ENCODE data around the gene LARGE1. TPM values are rescaled to one million over a fixed set of nuclear protein-coding genes. Genes with fewer than 3 reads are reported as not detected.
"Not testable (repeated sequence)": the region's sequence is repeated elsewhere in the genome, so short reads cannot be mapped to it uniquely, and the experiment has no call there.

Gene LARGE1
- total and polyA plus RNA-seq, 2 of the 13 experiments (the other 11 are each of a cell fraction or from before 2014, with no cell fraction given): 8.4 to 11.0 TPM

DNA sequence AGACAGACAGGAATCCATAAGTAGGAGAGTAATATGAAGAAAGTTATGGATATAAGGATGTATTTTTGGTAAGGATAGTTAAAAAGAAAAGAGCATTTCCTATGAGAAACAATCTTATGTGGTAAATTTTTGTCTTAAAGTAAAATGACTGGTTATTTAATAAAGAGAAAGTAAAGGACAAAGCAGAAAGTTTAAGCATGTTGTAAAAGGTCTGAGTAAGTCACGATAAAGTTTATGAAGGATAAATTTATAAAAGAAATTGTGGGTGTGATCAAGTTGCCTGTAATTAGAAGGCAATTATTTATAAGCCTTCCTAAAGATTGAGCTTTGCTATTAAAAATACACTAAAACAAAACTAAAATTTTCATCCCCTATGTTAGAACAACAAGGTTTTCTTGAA, 547.4 kb downstream of the LARGE1 start:
- Histone ChIP-seq H3K36me3 (replicated peaks in 1 of 2; ENCODE audit: control insufficient read depth in 1 of 2, insufficient read depth in 2 of 2, low read length in 2 of 2) (peaks cover 0 to 1% of the 10 kb centered on the region in 2 experiments; a peak in 1 of 5 replicates), H3K27ac (ENCODE audit: extremely low read length, insufficient read depth, low read length) (no peak overlapping the region), H3K9me3 (ENCODE audit: low read length) (peaks cover 6% of the 10 kb centered on the region), H3K9ac (ENCODE audit: insufficient read depth, low read depth, low read length) (no peak overlapping the region), H3K4me3 (replicated peaks in 1 of 3; ENCODE audit: insufficient read depth in 1 of 3, low read depth in 2 of 3, low read length in 3 of 3) (no peak overlapping the region), H3K4me2 (ENCODE audit: low read depth, low read length) (no peak overlapping the region), H3K79me2 (ENCODE audit: insufficient read depth, low read length) (no peaks in the 10 kb centered on the region), H3K27me3 (ENCODE audit: control insufficient read depth in 1 of 2, insufficient read depth in 2 of 2, low read length in 2 of 2) (no peaks in the 10 kb centered on the region), H3K4me1 (ENCODE audit: insufficient read depth, low read length) (peaks cover 9% of the 10 kb centered on the region), H2AFZ (ENCODE audit: low read length) (no peak overlapping the region), H4K20me1 (ENCODE audit: insufficient read depth, low read length) (no peaks in the 10 kb centered on the region)
- DNase-seq (ENCODE audit: low spot score) (no peak), ATAC-seq (no peak), FAIRE-seq (no peak)
- intact Hi-C loops (cut with micrococcal nuclease; ENCODE audit: unreplicated experiment): no loop called here
- in situ Hi-C loops (cut with HindIII; ENCODE audit: extremely low pct_ligation_motif_present, low pct_unique_long_range_greater_than_20kb): no loop called here
- POLR2A ChIA-PET: no interaction called here
- WGBS (ENCODE audit: low lambda C conversion rate): 97% methylated on average over 1 of the region's 1 CpG
- CTCF ChIA-PET (ENCODE audit: low intra/inter-chr PET ratio, low total read pairs): no interaction called here
- TF ChIP-seq, protein P1, sequence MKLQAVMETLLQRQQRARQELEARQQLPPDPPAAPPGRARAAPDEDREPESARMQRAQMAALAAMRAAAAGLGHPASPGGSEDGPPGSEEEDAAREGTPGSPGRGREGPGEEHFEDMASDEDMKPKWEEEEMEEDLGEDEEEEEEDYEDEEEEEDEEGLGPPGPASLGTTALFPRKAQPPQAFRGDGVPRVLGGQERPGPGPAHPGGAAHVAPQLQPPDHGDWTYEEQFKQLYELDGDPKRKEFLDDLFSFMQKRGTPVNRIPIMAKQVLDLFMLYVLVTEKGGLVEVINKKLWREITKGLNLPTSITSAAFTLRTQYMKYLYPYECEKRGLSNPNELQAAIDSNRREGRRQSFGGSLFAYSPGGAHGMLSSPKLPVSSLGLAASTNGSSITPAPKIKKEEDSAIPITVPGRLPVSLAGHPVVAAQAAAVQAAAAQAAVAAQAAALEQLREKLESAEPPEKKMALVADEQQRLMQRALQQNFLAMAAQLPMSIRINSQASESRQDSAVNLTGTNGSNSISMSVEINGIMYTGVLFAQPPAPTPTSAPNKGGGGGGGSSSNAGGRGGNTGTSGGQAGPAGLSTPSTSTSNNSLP (IDR thresholded peaks at IDR 0.05; ENCODE audit: low read depth, low read length): no peak
- TF ChIP-seq SNAPC4 (CRISPR knock-in tag; IDR thresholded peaks at IDR 0.05) (no peak), ZNF335 (CRISPR knock-in tag; IDR thresholded peaks at IDR 0.05) (no peak), ZNF354B (CRISPR knock-in tag; IDR thresholded peaks at IDR 0.05) (no peak), BCL6 (CRISPR knock-in tag; IDR thresholded peaks at IDR 0.05) (no peak), GMEB1 (CRISPR knock-in tag; IDR thresholded peaks at IDR 0.05; ENCODE audit: borderline replicate concordance) (no peak), HHEX (CRISPR knock-in tag; IDR thresholded peaks at IDR 0.05) (no peak), SOX6 (IDR thresholded peaks at IDR 0.05) (no peak), SOX6 (CRISPR knock-in tag; IDR thresholded peaks at IDR 0.05) (no peak), ISX (CRISPR knock-in tag; conservative IDR thresholded peaks at IDR 0.05) (no peak), ZKSCAN8 (CRISPR knock-in tag; IDR thresholded peaks at IDR 0.05; ENCODE audit: borderline replicate concordance) (no peak)
- no TSS peak for BruUV-seq (replicated peaks)

GRCh38 chr22:33363256-33363655, 557.0 kb downstream of the LARGE1 start:
- H2AFZ ChIP-seq (ENCODE audit: low read length); H3K36me3 ChIP-seq (replicated peaks in 1 of 2; ENCODE audit: control insufficient read depth in 1 of 2, insufficient read depth in 2 of 2, low read length in 2 of 2); BruUV-seq (replicated peaks); H3K9ac ChIP-seq (ENCODE audit: insufficient read depth, low read depth, low read length); CTCF ChIA-PET (ENCODE audit: low intra/inter-chr PET ratio, low total read pairs); H3K4me1 ChIP-seq (ENCODE audit: insufficient read depth, low read length); H3K4me2 ChIP-seq (ENCODE audit: low read depth, low read length); H3K79me2 ChIP-seq (ENCODE audit: insufficient read depth, low read length); intact Hi-C loops (cut with micrococcal nuclease; ENCODE audit: unreplicated experiment); ATAC-seq; in situ Hi-C loops (cut with HindIII; ENCODE audit: extremely low pct_ligation_motif_present, low pct_unique_long_range_greater_than_20kb); DNase-seq (ENCODE audit: low spot score); H3K27me3 ChIP-seq (ENCODE audit: control insufficient read depth in 1 of 2, insufficient read depth in 2 of 2, low read length in 2 of 2); FAIRE-seq; H3K4me3 ChIP-seq (replicated peaks in 1 of 3; ENCODE audit: insufficient read depth in 1 of 3, low read depth in 2 of 3, low read length in 3 of 3); POLR2A ChIA-PET; H3K9me3 ChIP-seq (ENCODE audit: low read length); H3K27ac ChIP-seq (ENCODE audit: extremely low read length, insufficient read depth, low read length); H4K20me1 ChIP-seq (ENCODE audit: insufficient read depth, low read length): not testable (repeated sequence)
- over 99% methylated on average over 5 of the region's 5 CpGs for WGBS (ENCODE audit: low lambda C conversion rate)
